ENCODE measurements around the gene OSBPL6. TPM values are rescaled to one million over a fixed set of nuclear protein-coding genes. Genes with fewer than 3 reads are reported as not detected.
A peak's percentile ranks its signal among the peaks of the same experiment; 100 is the strongest.

OSBPL6 gene
- total RNA-seq, 4 donors from 2014 or later: 1.8 to 6.1 (median 3.4) TPM

DNA sequence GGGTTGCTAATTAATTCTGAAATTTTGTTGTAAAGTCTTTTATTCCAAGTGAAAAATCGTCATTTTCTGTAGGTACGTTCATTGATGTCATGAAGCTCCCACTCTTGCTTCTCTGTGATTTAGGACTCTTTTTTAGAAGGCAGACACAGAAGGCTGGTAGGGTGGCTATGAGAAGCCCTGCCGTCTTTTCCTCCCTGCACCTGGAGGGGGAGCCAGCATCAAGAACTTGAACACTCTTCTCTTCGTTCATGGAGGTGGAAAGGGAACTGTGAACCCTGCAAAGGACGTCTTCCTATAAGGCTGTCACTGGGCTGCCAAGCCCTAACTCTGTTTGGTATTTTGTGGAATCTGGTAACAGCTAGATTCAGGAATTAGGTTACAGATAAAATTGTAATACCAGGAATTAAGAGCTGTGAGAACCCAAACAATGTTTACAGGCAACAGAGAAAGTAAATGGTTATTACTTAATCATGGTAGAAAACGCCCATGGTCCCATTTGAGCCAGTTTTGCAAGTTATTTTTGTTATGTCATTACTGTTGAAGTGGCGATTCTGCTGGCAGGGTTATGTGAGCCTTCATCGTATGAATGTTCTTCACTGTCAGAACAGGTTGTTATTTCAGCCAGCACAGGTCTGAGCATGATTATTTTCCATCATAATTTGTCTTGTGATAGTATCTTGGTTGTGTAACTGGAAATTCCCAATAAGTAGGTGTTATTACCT lies 112.2 kb downstream of the OSBPL6 start:
- Histone ChIP-seq H3K27ac (peak overlapping the region in 3 of 4 donors; percentile 31 to 65 (median 57)), H3K36me3 (no peaks in the 10 kb centered on the region), H3K27me3 (no peaks in the 10 kb centered on the region), H3K9me3 (no peaks in the 10 kb centered on the region), H3K4me3 (no peak overlapping the region), H3K4me1 (peaks cover 0 to 33% (median 0%) of the 10 kb centered on the region in 3 donors)
- no peak for DNase-seq
- intact Hi-C loops (cut with DNase I): no loop called here
- 30 to 33% methylated on average over 8 of the region's 8 CpGs for WGBS, 2 donors
- no peak for TF ChIP-seq POLR2A (IDR thresholded peaks at IDR 0.05)
- TF ChIP-seq, protein P1, sequence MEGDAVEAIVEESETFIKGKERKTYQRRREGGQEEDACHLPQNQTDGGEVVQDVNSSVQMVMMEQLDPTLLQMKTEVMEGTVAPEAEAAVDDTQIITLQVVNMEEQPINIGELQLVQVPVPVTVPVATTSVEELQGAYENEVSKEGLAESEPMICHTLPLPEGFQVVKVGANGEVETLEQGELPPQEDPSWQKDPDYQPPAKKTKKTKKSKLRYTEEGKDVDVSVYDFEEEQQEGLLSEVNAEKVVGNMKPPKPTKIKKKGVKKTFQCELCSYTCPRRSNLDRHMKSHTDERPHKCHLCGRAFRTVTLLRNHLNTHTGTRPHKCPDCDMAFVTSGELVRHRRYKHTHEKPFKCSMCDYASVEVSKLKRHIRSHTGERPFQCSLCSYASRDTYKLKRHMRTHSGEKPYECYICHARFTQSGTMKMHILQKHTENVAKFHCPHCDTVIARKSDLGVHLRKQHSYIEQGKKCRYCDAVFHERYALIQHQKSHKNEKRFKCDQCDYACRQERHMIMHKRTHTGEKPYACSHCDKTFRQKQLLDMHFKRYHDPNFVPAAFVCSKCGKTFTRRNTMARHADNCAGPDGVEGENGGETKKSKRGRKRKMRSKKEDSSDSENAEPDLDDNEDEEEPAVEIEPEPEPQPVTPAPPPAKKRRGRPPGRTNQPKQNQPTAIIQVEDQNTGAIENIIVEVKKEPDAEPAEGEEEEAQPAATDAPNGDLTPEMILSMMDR (IDR thresholded peaks at IDR 0.05): peak in 4 of 6 experiments; percentile 36 to 63 (median 46)

DNA sequence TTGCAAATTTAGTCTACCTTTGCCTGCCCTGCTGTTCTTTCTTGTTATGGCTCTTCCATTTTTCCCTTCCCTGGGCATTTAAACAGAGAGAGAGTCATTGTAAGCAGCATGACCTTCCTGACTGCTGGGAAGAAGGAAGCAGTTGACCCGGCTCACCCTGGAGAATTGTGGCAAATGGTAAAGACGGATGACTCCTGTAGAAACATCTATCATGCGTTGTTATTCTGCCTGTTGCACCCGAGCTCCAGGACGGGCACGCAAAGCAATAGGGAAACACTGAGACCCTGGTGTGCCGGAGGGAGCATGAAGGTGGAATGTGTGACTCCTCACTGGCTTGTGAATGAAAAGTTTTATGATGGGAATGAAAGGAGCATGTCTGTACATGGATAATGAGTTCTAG lies 113.3 kb downstream of the OSBPL6 start:
- Histone ChIP-seq H3K4me3 (no peak overlapping the region), H3K27me3 (no peaks in the 10 kb centered on the region), H3K27ac (no peak overlapping the region), H3K36me3 (no peaks in the 10 kb centered on the region), H3K9me3 (no peaks in the 10 kb centered on the region), H3K4me1 (peaks cover 0 to 33% (median 0%) of the 10 kb centered on the region in 3 donors)
- WGBS, 2 donors: 69 to 71% methylated on average over 6 to 7 of the region's 7 CpGs
- intact Hi-C loops (cut with DNase I): no loop called here
- TF ChIP-seq, protein P1 (IDR thresholded peaks at IDR 0.05): no peak
- TF ChIP-seq POLR2A (IDR thresholded peaks at IDR 0.05): no peak
- DNase-seq: no peak

DNA sequence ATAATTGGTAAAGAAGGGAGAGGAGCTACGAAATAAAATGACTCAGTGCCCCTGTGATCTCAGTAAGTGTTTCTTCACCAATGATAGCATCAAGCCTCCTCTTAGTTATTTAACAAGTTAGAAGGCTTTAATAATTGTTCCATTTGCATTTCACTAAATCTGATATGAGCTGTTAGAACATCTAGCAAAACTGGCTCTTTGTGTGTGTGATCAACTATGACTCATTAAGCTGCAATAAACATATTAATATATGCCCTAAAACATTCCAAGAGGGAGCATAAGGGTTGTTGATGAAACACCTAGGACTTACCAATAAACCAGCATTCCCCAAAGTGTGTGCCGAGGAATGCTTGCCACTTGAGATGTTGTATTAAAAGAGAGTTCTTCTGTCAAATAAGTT lies 115.2 kb downstream of the OSBPL6 start:
- TF ChIP-seq, protein P1 (IDR thresholded peaks at IDR 0.05): no peak
- TF ChIP-seq POLR2A (IDR thresholded peaks at IDR 0.05): no peak
- no peak overlapping the region for H3K27ac ChIP-seq
- no peaks in the 10 kb centered on the region for H3K36me3 ChIP-seq
- no peaks in the 10 kb centered on the region for H3K27me3 ChIP-seq
- intact Hi-C loops (cut with DNase I): no loop called here
- no peak for DNase-seq
- no peak overlapping the region for H3K4me3 ChIP-seq
- WGBS, 2 donors: 53 to 68% methylated on average over 2 of the region's 2 CpGs
- peaks cover 0 to 32% (median 0%) of the 10 kb centered on the region in 3 donors for H3K4me1 ChIP-seq
- no peaks in the 10 kb centered on the region for H3K9me3 ChIP-seq

DNA sequence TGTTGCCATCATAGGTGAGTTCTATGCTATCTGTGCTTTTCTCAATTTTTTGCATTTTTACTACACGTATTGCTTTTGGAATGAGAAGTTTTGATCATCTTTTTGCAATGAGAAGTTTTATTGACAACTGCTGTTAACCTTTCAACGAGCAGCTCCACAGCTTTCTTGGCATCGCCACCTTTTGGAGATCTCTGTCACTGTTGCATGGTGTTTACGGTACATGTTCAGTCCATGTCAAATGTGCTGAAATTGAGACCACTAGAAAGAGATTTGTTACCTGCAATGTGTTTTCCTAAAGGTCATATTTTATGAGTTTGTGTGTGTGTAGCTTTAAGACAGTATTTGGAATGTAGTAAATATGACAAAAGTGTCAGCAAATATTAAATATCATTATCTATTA lies 120.8 kb downstream of the OSBPL6 start:
- WGBS, 2 donors: 84 to 85% methylated on average over 4 of the region's 4 CpGs
- Histone ChIP-seq H3K27ac (no peak overlapping the region), H3K4me3 (no peak overlapping the region), H3K4me1 (peaks cover 0 to under 1% (median 0%) of the 10 kb centered on the region in 3 donors), H3K36me3 (no peaks in the 10 kb centered on the region), H3K27me3 (no peaks in the 10 kb centered on the region), H3K9me3 (no peaks in the 10 kb centered on the region)
- no peak for TF ChIP-seq POLR2A (IDR thresholded peaks at IDR 0.05)
- TF ChIP-seq, protein P1 (IDR thresholded peaks at IDR 0.05): no peak
- intact Hi-C loops (cut with DNase I): no loop called here
- no peak for DNase-seq

DNA sequence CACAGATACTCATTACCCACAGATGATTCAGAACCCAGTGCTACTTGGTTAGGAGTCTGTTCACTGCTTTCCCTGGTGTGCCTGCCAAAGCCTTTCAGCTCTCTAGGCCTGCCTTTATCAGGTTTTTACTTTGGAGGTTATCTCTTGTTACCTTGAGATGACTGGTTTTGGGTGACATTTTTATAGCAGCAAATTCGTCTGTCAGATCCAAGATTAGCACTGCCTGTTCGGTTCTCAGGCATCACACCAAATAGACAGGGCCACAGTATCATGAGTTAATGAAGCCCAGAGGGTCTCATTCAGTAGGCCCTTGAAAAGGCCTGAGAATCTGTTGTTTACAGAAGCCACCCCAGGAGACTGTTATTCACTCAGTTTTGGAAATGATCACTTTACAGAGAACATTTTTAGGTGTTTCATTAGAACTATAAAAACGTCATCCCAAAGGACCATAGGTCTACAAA lies 121.2 kb downstream of the OSBPL6 start:
- TF ChIP-seq POLR2A (IDR thresholded peaks at IDR 0.05): no peak
- TF ChIP-seq, protein P1 (IDR thresholded peaks at IDR 0.05): no peak
- Histone ChIP-seq H3K9me3 (no peaks in the 10 kb centered on the region), H3K27me3 (no peaks in the 10 kb centered on the region), H3K27ac (no peak overlapping the region), H3K4me3 (no peak overlapping the region), H3K36me3 (no peaks in the 10 kb centered on the region), H3K4me1 (peaks cover 0 to 4% (median 0%) of the 10 kb centered on the region in 3 donors)
- WGBS, 2 donors: 54 to 70% methylated on average over 3 of the region's 3 CpGs
- intact Hi-C loops (cut with DNase I): no loop called here
- no peak for DNase-seq

Measured in esophagus squamous epithelium (tissue), 5 donors.